ENCODE measurements around the gene SEMA3B. TPM values are rescaled to one million over a fixed set of nuclear protein-coding genes. Genes with fewer than 3 reads are reported as not detected.

SEMA3B gene
- total and polyA plus RNA-seq, 4 donors, result 39.6 to 95.7 (median 61.7) TPM

DNA sequence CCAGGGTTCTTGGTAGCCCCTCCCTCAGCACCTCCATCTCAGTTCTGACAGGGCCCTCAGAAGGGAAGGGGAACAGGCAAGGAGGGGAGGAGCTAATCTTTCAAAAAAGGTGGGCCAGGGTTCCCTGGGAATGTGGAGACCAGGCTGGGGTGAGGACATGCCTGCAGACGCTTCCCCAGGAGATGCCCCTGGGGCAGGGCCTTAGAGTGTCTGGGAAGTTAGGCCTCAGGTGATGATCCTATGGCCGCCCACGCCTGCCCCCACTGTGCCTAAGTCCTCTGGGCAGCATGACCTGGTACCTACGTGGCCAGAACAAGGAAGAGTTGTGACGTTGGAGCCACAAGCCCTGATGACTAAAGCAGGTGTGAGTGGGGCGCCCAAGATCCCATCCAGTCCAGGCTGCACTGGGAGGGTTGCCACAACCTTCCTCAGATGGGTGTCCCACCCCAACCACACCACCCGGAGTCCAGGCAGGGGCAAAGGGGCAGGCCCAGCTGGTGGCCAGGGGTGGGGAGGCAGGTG, 3.9 kb upstream of the SEMA3B start:
- 63 to 70% methylated on average over 7 of the region's 7 CpGs for WGBS, 2 donors
- Histone ChIP-seq H3K27ac (ENCODE audit: low read depth in 1 of 2, low read length in 1 of 2) (peak overlapping the region; percentile 55 to 91), H3K27me3 (ENCODE audit: control insufficient read depth in 3 of 3, insufficient read depth in 3 of 3, low read length in 2 of 3) (no peaks in the 10 kb centered on the region), H3K9me3 (ENCODE audit: control insufficient read depth in 4 of 4, insufficient read depth in 3 of 4, low read length in 3 of 4) (no peaks in the 10 kb centered on the region), H3K9ac (ENCODE audit: insufficient read depth in 1 of 2, low read length in 2 of 2) (peak overlapping the region; percentile 57 to 81), H3K4me1 (ENCODE audit: control insufficient read depth in 5 of 5, insufficient read depth in 5 of 5, low read length in 5 of 5) (peaks cover 0 to 73% (median 34%) of the 10 kb centered on the region in 5 donors), H3K36me3 (ENCODE audit: control insufficient read depth in 4 of 4, insufficient read depth in 4 of 4, low read length in 4 of 4) (no peaks in the 10 kb centered on the region), H3K4me3 (no peak overlapping the region)
- DNase-seq (peak in 1 of 3 donors; percentile 27), ATAC-seq (ENCODE audit: insufficient read depth, low FRiP score) (no peak)
- TF ChIP-seq, protein P1, sequence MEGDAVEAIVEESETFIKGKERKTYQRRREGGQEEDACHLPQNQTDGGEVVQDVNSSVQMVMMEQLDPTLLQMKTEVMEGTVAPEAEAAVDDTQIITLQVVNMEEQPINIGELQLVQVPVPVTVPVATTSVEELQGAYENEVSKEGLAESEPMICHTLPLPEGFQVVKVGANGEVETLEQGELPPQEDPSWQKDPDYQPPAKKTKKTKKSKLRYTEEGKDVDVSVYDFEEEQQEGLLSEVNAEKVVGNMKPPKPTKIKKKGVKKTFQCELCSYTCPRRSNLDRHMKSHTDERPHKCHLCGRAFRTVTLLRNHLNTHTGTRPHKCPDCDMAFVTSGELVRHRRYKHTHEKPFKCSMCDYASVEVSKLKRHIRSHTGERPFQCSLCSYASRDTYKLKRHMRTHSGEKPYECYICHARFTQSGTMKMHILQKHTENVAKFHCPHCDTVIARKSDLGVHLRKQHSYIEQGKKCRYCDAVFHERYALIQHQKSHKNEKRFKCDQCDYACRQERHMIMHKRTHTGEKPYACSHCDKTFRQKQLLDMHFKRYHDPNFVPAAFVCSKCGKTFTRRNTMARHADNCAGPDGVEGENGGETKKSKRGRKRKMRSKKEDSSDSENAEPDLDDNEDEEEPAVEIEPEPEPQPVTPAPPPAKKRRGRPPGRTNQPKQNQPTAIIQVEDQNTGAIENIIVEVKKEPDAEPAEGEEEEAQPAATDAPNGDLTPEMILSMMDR (IDR thresholded peaks at IDR 0.05; ENCODE audit: control extremely low read depth, extremely low read depth), result no peak

DNA sequence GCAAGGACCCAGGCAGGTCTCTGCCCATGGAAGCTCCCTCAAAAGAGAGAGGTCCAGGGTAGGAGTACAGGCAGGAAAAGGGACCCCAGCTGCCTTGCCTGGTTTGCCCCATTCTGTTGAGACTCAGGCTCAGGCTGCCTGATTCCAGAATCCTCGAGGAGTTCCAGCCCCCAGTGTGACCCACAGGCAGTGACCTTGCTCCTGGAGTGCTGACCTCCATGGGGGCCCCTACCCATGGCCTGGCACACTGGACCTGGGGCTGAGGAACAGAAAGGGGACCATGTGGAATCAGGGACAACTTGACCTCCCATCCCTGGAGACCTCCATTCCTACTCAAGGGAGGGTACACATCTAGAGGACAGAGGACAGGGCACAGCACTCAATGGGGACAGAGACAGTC, 3.4 kb upstream of the SEMA3B start:
- H3K27me3 ChIP-seq (ENCODE audit: control insufficient read depth in 3 of 3, insufficient read depth in 3 of 3, low read length in 2 of 3), result no peaks in the 10 kb centered on the region
- H3K27ac ChIP-seq (ENCODE audit: low read depth in 1 of 2, low read length in 1 of 2), result peak overlapping the region; percentile 55 to 91
- TF ChIP-seq, protein P1 (IDR thresholded peaks at IDR 0.05; ENCODE audit: control extremely low read depth, extremely low read depth), result no peak
- 63 to 95% methylated on average over 1 of the region's 1 CpG for WGBS, 2 donors
- H3K36me3 ChIP-seq (ENCODE audit: control insufficient read depth in 4 of 4, insufficient read depth in 4 of 4, low read length in 4 of 4), result no peaks in the 10 kb centered on the region
- H3K9me3 ChIP-seq (ENCODE audit: control insufficient read depth in 4 of 4, insufficient read depth in 3 of 4, low read length in 3 of 4), result no peaks in the 10 kb centered on the region
- no peak overlapping the region for H3K4me3 ChIP-seq
- peak overlapping the region; percentile 57 to 81 for H3K9ac ChIP-seq (ENCODE audit: insufficient read depth in 1 of 2, low read length in 2 of 2)
- ATAC-seq (ENCODE audit: insufficient read depth, low FRiP score) (no peak), DNase-seq (peak in 1 of 3 donors; percentile 12)
- peaks cover 0 to 77% (median 34%) of the 10 kb centered on the region in 5 donors for H3K4me1 ChIP-seq (ENCODE audit: control insufficient read depth in 5 of 5, insufficient read depth in 5 of 5, low read length in 5 of 5)

DNA sequence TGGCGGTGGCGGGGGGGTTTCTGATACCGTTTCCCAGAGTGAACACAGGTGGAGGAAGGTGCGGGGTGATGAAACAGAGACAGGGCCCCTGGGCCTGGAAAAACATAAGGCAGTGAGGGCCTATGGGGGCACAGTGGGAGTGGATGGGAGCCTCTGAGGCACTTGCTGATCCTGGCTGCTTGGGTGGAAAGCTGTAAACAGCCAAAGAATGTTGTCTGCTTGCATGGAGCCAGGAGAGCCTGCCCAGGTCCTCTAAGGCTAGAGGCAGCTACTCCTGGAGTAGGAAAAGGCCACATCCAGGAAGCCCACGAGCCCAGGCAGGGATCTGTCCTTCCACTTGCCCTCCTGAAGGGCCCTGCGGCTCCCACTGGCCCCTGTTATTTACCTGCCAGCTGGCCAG, 2.9 kb upstream of the SEMA3B start:
- H3K9ac ChIP-seq (ENCODE audit: insufficient read depth in 1 of 2, low read length in 2 of 2), result peak overlapping the region in 1 of 2 donors; percentile 32

More for the DNA sequence above, 2.9 kb upstream of the SEMA3B start:
- ATAC-seq (ENCODE audit: insufficient read depth, low FRiP score), result no peak
- peak overlapping the region; percentile 91 to 93 for H3K27ac ChIP-seq (ENCODE audit: low read depth in 1 of 2, low read length in 1 of 2)
- TF ChIP-seq, protein P1 (IDR thresholded peaks at IDR 0.05; ENCODE audit: control extremely low read depth, extremely low read depth), result no peak
- H3K9me3 ChIP-seq (ENCODE audit: control insufficient read depth in 4 of 4, insufficient read depth in 3 of 4, low read length in 3 of 4), result no peaks in the 10 kb centered on the region
- WGBS, 2 donors, result 76% methylated on average over 6 of the region's 6 CpGs
- DNase-seq, result peak in 1 of 3 donors; percentile 14
- H3K36me3 ChIP-seq (ENCODE audit: control insufficient read depth in 4 of 4, insufficient read depth in 4 of 4, low read length in 4 of 4), result no peaks in the 10 kb centered on the region
- H3K4me1 ChIP-seq (ENCODE audit: control insufficient read depth in 5 of 5, insufficient read depth in 5 of 5, low read length in 5 of 5), result peaks cover 0 to 74% (median 30%) of the 10 kb centered on the region in 5 donors
- H3K27me3 ChIP-seq (ENCODE audit: control insufficient read depth in 3 of 3, insufficient read depth in 3 of 3, low read length in 2 of 3), result no peaks in the 10 kb centered on the region
- no peak overlapping the region for H3K4me3 ChIP-seq
